Heart left ventricle (tissue), 13 donors: ENCODE results near the gene ETS2.

Source experiments
- POLR2A ChIP-seq, 2 donors: fragments of 450-650 bp; IDR thresholded peaks; one replicate each; pipeline ENCODE4 v1.6.1; 2017; ENCODE audit warnings: antibody characterized with exemption in 2 of 2, mild to moderate bottlenecking in 2 of 2, moderate library complexity in 2 of 2
- TF ChIP-seq, protein P1 (sequence below), 12 donors: fragments of 200-600 bp; sonication (generic) in 4 of 12; IDR thresholded peaks; one replicate each; pipeline versions ENCODE4 v1.5.0 to v1.8.0; 2018 to 2022; ENCODE audit warnings: antibody characterized with exemption in 12 of 12, mild to moderate bottlenecking in 5 of 12
- donor health status: ischemic (EF 13 %, LVEDD 7.1; RV severe dilation, severe dysfunction).
- donor health status: DM: no; HTN: yes; CAD: no.
- donor health status: DM: no; HTN: no; CAD: no.
- donor health status: ischemic (EF 25% LVEDD 6.9; RV normal size, moderate dysfunction).
- donor health status: ischemic (EF 25% LVEDD 5.7; RV mildly dilated, moderate dysfunction).
- donor health status: ischemic (EF 35%, LVEDD 5.7; RV mildly dilated, moderate dysfunction).
- donor health status: nonischemic (EF 11% LVEDD 7.7; RV severe dilation, severe dysfunction).
- donor health status: DM: yes; HTN: yes; CAD: no.
- donor health status: PGD.
- donor health status: ischemic (EF 29% LVEDD 5.4; RV normal size, mild dysfunction).
- donor health status: nonischemic (EF 23%, LVEDD 6.1; RV moderate dilation, normal function).

DNA sequence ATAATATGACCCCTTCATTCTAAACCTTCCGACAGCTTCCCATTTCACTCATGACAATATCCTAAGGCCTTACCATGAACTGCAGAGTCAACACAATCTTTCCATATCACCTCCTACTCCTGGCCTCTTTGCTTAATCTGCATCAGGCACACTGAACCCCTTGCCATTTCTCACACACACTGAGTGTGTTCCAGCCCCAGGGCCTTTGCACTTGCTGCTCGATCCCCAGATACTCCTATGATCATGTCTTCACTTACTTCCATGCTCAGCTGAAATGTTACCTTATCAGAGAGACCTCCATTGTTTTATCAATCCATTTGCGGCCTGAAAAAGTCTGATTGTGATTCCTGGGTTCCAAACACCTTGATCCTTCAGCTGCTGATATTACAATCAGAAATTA is 47.0 kb downstream of the ETS2 start:
- TF ChIP-seq, protein P1, sequence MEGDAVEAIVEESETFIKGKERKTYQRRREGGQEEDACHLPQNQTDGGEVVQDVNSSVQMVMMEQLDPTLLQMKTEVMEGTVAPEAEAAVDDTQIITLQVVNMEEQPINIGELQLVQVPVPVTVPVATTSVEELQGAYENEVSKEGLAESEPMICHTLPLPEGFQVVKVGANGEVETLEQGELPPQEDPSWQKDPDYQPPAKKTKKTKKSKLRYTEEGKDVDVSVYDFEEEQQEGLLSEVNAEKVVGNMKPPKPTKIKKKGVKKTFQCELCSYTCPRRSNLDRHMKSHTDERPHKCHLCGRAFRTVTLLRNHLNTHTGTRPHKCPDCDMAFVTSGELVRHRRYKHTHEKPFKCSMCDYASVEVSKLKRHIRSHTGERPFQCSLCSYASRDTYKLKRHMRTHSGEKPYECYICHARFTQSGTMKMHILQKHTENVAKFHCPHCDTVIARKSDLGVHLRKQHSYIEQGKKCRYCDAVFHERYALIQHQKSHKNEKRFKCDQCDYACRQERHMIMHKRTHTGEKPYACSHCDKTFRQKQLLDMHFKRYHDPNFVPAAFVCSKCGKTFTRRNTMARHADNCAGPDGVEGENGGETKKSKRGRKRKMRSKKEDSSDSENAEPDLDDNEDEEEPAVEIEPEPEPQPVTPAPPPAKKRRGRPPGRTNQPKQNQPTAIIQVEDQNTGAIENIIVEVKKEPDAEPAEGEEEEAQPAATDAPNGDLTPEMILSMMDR (IDR thresholded peaks at IDR 0.05): no peak
- TF ChIP-seq POLR2A (IDR thresholded peaks at IDR 0.05): no peak
